Activated T-cell treated with anti-CD3 and anti-CD28 coated beads for 48 hours (primary cell): Measurements from ENCODE around the gene TBC1D23.
A peak's percentile ranks its signal among the peaks of the same experiment; 100 is the strongest.
"Not testable (repeated sequence)": the region's sequence is repeated elsewhere in the genome, so short reads cannot be mapped to it uniquely, and the experiment has no call there.

ENCODE experiments used
- DNase-seq: peaks from one replicate; pipeline ENCODE4 v3.0.0-alpha.2; 2020; ENCODE audit warnings: low read depth

TBC1D23 gene

DNA sequence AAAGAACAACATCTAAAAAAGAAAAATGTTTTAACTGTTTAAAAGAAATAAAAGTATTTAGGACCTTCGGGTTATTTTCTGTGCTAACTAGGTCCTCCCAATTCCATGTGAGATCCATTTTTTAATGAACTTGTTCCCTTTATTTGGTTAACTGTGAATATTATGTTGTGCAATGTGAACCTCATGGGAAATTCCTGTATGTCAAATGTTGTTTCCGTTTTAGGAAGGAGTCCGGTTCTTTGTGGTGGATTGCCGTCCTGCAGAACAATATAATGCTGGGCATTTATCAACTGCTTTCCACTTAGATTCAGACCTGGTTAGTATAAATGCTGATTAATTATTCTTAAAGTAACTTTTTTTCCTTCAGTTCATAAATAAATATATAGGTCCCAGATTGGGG, 38.2 kb downstream of the TBC1D23 start:
- no peak for DNase-seq

DNA sequence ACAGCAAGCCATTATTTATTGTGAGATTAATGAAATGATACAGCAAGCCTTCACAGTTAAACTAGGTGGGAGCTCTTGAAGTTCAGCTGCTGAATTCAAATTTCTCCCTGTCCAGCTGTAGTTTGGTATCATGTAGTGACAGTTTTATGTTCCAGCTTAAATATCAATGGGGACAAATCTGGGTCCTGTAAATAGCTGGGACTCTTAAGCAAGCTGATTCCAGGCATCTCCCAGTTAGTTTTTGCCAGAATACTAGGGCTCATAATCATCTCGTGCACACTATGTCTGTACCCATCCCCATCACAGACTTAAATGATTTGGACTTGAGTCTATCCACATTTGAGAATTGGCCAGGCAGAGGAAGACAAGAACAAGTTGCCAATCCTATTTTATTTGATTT, 45.9 kb downstream of the TBC1D23 start:
- no peak for DNase-seq

DNA sequence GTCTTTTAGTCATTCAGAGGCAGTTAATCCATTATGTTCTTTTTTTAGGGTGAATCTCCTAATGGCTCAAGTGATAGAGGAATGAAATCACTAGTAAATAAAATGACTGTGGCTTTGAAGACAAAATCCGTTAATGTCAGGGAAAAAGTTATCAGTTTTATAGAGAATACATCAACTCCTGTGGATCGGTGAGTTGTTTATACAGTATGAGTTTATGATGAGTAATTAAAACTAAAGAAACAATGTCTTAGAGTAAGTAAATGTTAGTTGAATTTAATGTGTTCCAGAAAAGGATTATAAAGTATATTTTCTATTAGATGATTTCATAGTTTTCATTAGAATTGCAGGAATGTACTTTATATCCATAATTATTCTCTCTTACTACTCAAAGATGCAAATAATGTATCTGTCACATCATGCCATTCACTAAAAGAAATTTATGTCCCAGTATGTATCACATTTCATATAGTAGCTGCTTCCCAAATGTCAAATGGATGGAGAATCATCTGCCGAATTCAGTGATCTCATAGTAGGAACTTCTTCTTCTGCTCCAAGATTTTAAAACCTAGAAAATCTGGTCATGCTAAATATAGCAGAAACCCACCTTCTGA, 49.7 kb downstream of the TBC1D23 start:
- DNase-seq, result no peak

DNA sequence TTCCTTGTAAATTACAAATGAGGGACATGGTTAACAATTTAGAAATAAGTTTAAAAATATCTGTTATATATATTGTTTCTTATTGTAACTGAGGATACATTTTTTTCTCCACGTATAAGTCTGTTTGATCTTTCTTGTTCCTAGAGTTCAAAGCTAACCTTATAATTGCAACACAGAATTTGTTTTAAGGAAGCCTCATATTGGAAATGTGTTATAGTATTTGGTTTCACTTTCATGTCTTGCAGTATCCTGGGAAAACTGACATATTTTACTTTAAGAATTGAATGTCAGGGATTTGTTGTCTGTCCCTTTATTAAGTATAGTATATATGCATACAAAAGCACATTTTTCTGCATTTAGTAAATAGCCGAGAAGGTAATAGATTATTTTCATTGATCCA, 50.2 kb downstream of the TBC1D23 start:
- no peak for DNase-seq

DNA sequence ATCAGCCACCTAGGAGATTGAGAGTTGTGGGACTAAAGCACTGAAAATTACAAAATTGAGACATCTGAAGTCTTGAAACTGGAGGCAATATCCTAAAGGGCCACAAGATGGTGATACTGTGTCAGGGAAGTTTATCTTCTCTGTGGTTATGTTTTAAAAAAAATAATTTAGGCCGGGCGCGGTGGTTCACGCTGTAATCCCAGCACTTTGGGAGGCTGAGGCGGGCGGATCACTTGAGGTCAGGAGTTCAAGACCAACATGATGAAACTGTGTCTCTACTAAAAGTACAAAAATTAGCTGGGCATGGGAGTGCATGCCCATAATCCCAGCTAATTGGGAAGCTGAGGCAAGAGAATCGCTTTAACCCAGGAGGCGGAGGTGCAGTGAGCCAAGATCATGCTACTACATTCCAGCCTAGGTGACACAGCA, 55.9 kb downstream of the TBC1D23 start:
- DNase-seq, result no peak

DNA sequence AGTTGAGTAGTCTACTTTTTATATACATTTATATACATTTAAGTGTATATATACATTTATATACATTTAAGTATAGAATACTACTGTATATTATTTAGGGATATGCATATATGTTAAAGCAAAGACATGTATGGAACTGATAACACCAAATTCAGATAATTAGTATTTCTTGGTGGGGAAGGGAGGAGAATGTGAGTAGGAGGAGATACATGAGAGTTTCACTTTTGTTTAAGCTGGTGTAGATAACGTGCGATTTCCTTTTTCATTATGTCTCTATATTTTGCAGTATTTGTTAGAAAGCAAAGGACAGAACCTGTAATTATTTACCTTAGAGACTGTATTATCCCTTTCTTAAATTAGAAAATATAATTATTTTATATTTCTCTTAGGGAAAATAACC, 57.1 kb downstream of the TBC1D23 start:
- no peak for DNase-seq

DNA sequence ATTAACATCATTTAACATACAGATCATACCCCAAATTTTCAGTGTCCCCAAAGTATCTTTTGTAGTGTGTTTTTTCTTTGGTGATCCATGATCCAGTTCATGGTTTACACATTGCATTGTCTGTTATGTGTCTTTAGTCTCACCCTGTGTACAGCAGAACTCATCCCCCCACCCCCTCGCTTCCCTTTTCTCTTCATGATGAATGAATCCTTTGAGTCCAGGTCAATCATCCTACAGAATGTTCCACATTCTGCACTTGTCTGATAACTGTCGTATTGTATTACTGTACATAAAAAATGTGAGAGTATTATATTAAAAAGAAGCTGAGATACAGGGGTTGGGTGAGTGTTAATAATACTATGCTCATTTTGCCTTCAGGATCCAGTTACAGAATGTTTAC, 59.2 kb downstream of the TBC1D23 start:
- DNase-seq, result no peak

DNA sequence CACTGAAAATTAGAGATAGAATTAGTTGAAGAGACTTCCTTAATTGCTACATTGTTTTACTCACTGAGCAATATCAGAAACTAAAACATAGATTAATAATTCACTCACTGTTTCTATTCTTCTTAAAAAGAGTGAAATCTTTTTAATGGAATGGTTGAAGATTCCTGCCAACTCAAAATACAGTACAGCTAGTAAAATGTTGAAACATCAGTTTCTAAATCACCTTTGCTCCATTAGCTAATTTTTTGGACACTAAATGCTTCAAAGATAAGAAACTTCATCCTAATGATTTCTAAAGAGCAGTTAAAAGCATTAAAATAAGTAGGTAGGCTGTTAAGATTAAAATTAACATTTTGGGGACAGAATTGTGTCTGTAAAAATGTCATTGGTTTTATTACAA, 63.3 kb downstream of the TBC1D23 start:
- DNase-seq, result no peak

DNA sequence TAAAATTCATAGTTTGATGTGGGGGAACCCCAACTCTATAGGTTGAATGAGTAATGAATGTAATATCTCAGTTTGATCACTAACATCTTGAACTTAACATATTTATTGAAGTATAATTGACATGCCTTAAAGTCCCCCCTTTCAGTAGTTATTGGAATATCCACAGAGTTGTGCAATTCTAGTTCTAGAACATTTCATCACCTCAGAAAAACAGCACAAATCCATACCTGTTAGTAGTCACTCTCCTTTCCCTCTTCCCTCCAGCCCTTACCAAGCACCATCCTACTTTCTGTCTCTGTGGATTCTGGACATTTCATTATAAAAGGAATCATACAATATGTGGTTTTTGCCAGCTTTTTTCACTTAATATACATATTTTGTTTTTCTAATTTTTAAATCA, 65.0 kb downstream of the TBC1D23 start:
- DNase-seq, result no peak

DNA sequence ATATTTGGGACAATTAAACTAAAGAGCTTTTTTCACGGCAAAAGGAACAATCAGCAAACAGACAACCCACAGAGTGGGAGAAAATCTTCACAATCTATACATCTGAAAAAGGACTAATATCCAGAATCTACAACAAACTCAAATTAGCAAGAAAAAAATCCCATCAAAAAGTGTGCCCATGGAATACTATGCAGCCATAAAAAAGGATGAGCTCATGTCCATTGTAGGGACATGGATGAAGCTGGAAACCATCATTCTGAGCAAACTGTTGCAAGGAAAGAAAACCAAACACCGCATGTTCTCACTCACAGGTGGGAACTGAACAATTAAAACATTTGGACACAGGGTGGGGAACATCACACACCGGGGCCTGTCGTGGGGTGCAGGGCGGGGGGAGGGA, 66.6 kb downstream of the TBC1D23 start:
- DNase-seq, result not testable (repeated sequence)

DNA sequence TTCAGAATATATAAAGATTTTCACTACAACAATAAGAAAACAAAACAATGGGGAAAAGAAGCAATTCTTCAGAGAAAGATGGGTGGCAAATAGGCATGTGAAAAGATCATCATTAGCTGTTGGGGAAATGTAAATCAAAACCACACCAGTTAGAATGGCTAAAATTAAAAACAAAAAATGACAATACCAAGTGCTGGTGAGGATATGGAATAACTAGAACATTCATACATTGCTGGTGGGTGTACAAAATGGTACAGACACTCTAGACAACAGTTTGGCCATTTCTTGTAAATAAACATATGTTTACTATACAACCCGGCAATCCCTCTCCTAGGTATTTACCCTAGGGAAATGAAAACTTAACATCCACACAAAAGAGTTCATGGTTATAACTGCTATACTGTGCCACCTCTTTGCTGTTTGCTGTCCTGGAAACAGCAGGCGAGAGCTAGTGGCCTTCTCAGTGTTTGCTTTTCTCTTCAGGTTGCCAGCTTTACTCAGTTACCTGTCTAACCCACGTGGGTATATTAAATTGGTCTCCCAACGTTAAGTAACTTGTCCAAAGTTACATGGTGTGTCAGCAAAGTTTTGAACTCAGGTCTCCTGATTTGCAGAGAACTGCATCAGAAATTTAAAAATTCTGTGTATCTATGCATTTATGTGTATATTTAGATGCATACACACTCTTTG, 69.2 kb downstream of the TBC1D23 start:
- no peak for DNase-seq

DNA sequence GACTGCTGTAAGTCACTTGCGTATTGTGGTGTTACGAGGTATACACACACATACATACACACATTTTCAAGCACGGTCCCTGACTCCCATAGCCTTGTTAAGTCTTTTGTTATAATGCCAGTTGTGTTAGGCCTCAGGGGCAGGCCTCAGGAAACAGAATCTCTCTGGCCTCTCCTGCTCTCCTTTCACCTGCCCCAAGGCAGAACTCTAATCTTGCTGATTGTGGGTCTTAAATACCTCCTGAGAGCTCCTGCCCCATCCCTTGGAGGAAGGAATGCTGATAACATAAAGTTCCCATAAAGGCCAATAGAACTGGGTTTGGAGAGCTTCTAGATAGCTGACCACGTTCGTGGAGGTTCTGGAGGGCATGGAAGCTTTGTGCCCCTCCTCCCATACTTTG, 69.9 kb downstream of the TBC1D23 start:
- no peak for DNase-seq

DNA sequence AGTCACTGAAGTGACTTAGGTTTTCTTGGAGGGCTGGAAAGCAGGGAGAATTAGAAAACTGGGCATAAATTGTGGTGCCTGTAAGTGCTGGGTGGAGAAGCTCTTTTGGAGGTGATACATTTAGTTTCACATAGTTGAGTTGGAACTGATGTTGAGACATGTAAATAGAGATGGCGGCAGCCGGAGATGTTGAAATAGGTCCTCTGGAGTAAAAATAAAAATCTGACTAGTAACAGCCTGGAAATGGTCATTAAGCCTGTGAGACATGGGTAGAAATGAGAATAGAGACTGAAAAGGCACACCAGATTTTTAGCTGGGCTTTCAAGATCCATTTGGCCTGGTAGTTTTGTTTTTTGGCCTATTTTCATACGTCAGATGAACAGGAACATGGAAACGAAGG, 70.9 kb downstream of the TBC1D23 start:
- no peak for DNase-seq

DNA sequence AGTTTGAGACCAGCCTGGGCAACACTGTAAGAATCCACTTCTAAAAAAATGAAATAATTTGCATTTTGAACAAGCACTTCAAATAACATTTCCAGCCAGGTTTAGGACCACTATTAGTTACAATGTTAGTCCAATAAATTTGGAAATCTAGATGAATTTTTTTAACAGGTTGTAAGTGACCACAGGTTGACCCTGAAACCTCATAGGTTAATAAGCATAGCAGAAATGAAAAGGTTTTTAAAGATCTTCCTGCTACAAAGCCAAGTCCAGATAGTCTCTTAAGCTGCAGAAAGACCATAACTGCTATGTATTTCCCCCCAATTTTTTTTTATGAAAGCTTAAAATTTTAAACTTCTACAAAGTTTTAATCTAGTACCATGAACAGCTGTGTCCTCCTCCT, 72.3 kb downstream of the TBC1D23 start:
- no peak for DNase-seq

DNA sequence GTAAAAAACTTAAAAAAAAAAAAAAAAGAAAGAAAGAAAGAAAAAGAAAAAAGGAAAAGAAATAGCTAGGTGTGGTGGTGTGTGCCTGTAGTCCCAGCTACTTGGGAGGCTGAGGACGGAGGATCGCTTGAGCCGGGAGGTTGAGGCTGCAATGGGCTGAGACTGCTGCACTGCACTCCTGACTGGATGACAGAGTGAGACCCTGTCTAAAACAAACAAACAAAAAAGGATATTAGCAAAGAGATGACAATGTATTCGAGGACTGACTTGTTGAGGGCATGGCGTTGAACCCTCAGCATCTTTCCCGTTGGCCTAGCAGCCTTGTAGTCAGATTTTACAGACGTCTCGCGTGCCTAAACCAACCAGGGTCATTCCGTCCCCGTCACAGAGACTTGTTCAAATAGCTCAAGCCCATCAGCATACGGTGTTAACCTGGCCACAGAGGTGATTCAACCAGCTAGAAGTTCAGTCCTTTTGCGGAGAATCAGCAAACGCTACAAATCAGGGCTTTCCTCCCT, 73.2 kb downstream of the TBC1D23 start:
- DNase-seq, result no peak

DNA sequence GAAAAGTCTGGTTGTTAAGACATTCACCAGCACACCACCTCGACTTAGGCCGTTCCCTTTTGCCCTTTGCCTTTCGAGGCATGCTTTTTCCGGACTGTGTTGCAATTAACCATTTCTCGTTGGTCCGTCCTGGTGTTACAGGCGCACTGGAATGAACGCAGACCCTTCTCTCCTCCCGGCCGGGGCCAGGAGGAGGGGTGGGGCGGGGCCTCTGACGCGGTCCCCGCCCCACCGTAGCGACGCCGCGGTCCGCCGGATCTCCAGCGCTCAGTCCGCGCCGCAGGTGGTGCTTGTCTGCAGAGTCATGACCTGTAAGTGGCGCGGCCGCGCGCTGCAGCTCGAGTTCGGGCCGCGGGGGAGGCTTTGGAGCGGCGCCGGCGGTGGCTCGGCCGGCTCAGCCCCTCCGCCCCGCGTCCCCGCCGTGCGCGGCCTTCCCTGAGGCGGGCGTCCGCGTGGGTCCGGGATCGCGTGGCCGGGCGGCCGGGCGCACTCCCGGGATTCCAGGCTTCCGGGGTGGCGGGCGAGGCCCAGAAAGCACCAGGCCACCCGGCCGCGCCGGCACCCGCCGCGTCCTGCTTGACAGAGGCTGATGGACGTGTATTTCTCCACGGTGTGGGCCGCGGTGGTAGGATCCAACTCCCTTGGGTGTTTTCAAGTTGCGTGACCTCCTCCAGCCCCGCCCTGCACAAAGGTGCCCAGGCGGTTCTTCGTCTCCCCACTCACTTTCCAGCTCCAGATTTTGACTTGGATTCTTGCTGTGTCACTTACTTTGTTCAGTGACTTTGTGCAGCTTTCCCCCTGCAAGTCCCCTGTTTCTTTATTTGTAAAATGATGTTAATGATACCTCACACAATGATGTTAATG, 73.9 kb downstream of the TBC1D23 start, which contains the start of gene NIT2:
Gene NIT2 (plus strand): TSS at position 270 of the 864 bp plus-strand sequence. CDS start 35 bp downstream, at position 305.
- DNase-seq, result peak; percentile 82

DNA sequence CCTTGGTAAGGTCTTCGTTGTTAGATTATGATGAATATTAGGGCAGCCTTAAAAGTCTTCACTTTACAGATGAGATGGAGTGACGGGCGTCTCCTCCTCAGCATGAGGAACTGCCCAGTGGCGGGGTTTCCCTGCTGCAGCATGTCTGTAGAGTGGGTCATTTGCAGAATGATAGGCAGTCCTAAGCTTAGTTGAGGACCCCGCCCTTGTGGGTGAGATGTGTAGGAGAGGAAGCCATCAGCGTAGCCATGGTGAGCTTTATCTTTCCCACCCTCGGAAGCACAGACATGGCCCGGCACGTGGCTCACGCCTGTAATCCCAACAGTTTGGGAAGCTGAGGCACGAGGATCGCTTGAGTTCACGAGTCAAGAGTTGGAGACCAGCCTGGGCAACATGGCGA, 74.6 kb downstream of the TBC1D23 start:
- DNase-seq, result peak; percentile 11

DNA sequence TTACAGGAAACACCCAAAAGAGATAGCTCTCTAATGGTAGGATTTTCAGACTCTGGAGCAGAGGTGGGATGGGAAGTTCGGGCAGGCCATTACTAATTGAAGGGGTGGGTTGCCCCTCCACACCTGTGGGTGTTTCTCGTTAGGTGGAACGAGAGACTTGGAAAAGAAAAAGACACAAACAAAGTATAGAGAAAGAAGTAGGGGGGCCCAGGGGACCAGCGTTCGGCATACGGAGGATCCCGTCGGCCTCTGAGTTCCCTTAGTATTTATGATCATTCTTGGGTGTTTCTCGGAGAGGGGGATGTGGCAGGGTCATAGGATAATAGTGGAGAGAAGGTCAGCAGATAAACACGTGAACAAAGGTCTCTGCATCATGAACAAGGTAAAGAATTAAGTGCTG, 75.4 kb downstream of the TBC1D23 start:
- DNase-seq, result not testable (repeated sequence)

DNA sequence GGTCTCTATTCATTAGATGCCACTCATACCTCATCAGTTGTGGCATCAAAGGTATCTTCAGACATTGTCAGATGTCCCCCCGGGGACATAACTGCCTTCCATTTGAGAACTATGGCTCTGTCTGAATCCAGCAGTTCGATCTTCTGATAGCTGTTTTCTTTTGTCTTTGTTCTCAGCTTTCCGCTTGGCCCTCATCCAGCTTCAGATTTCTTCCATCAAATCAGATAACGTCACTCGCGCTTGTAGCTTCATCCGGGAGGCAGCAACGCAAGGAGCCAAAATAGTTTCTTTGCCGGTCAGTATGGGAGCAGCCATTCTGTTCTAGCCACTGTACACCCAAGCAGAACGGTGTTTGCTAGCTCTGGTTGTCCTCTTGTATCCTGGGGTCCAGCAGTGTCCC, 78.1 kb downstream of the TBC1D23 start:
- DNase-seq, result no peak

DNA sequence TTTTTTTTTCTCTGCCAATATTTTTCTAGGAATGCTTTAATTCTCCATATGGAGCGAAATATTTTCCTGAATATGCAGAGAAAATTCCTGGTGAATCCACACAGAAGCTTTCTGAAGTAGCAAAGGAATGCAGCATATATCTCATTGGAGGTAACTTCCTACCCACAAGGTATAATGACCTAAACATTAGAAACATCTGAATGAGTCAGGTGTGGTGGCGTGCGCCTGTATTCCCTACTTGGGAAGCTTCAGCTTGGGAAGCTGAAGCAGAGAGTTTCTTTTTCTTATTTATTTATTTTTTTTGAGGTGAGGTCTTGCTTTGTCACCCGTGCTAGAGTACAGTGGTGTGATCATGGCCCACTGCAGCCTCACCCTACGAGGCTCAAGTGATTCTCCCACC, 79.0 kb downstream of the TBC1D23 start:
- no peak for DNase-seq

DNA sequence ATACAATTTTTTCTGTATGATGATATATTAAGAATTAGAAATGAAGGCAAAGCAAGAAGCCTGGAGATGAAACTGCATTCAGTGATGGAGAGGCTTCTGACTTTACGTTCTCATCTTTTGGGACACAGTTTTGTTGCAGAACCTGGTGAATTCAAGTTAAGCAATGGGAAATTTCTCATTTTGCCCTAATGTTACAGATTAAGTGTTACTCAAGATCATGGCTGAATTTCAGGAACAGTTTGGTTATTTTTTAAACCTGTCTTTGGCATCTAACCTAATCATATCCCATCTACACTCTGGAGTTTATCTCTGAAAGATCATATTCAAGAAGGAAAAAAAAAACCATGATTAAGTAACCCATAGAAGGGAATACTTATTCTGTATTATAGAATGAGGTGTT, 79.7 kb downstream of the TBC1D23 start:
- DNase-seq, result no peak

DNA sequence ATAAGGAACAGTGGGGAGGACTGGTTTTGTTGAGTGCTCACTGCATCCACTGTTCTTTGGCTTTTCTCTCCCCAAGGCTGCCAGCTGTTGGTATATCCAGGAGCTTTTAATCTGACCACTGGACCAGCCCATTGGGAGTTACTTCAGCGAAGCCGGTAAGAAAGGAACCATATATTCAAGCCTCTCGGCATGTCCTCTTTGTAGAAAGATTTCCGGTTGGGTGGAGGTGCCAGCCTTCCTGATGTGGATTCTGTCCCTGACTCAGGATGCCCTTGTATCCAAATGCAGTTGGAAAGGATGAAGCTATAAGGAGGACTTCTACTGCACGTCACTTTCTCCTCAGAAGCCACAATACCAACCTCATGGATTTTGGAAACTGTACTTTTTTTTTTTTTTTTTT, 87.9 kb downstream of the TBC1D23 start:
- DNase-seq, result no peak

DNA sequence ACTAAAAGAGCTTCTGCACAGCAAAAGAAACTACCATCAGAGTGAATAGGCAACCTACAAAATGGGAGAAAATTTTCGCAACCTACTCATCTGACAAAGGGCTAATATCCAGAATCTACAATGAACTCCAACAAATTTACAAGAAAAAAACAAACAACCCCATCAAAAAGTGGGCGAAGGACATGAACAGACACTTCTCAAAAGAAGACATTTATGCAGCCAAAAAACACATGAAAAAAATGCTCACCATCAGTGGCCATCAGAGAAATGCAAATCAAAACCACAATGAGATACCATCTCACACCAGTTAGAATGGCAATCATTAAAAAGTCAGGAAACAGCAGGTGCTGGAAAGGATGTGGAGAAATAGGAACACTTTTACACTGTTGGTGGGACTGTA, 91.0 kb downstream of the TBC1D23 start:
- DNase-seq, result not testable (repeated sequence)
